Activated T-helper 9 cell treated with anti-CD3 and anti-CD28 coated beads, Interleukin-2, amount 50 U/mL, for 16 hours (primary cell): ENCODE results near the gene DCBLD1.
"Not testable (repeated sequence)": the region's sequence is repeated elsewhere in the genome, so short reads cannot be mapped to it uniquely, and the experiment has no call there.

Experiments
- DNase-seq: peaks from one replicate; pipeline ENCODE4 v3.0.0-alpha.2; 2020; ENCODE audit warnings: low read depth

Gene DCBLD1

DNA sequence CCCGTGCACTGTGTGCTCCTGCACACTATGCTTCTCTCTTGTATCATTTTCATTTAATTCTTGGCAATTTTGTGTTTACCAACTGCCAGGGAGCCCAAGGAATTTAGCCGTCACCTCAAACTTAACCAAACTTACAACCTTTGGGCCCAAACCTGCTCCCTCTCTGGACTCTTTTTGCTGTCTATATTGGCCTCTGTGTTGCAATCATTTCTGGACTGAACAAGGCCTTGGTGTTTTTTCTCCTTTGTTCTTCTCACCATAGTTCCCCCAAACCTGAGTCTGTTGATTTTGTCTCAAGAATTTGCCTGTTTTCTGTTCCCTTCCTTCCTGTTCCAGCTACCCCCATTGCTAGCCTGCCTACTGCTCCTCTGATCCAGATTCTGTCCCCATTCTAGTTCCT, 19.2 kb downstream of the DCBLD1 start:
- no peak for DNase-seq

DNA sequence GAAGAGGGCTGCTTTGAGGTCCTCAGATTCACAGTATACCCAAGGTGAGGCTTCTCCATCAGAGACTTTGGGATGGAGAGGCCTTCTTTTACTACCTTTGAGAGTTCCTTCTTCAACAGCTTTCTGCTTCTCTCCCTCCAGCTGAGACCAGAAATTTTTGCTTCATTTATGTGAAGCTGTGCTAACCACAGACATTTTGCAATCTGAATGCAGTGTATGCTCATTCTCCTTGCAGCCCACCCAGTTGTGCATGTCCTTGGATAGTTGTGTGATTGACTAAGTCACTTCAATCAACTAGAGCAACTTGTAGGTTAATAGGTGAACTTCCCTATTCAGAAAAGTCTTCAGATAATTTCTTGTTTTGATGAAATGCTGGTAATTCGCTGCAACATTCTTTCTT, 20.1 kb downstream of the DCBLD1 start:
- no peak for DNase-seq

GRCh38 chr6:117503211-117503610, 20.7 kb downstream of the DCBLD1 start:
- no peak for DNase-seq

DNA sequence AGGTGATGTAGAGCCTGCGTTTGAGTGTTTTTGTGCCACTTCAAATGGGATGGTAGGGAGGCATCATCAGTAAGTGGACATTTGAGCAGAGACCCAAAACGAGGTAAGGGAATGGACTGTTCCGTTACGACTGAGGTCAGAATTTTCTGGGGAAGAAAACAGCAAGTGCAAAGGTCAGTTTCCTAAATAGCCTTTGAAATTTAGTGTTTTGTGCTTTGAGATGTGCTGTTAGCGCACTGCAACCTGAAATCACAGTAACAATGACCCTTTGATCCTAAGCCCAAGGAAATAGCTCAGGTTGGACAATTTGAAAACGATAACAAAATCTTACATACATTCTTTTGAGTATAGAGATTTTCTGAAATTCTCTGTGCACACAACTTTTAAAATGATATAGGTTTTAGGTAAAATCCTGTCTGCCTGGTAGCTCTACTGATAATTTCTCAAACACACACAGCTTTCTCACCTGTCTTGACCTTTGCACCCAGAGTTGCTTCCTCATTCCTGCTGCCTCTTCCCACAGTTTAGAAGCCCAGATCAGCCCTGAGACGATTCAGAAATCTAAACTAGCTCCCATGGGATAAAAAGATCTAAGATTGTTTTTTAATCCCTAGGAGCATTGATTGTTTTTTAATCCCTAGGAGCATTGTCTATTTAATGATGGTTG, 22.1 kb downstream of the DCBLD1 start:
- no peak for DNase-seq

DNA sequence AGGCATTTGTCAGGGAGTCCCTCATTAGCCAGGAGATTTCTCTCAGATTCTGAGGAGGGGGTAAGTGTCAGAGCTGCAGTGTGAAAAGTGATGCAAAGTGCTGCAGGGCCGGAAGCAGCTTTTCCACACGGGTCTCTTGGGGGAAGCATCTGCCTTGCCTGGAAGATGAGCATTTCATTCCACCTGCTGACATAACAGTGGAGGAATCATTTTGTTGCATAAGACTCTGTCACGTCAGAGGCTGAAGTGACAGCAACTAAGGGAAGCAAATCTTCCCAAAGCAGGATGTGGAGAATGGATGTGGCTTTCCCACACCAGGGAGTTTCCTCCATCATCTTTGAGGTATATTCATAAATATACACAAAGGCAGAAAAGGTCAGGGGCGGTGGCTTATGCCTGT, 22.8 kb downstream of the DCBLD1 start:
- DNase-seq, result no peak

DNA sequence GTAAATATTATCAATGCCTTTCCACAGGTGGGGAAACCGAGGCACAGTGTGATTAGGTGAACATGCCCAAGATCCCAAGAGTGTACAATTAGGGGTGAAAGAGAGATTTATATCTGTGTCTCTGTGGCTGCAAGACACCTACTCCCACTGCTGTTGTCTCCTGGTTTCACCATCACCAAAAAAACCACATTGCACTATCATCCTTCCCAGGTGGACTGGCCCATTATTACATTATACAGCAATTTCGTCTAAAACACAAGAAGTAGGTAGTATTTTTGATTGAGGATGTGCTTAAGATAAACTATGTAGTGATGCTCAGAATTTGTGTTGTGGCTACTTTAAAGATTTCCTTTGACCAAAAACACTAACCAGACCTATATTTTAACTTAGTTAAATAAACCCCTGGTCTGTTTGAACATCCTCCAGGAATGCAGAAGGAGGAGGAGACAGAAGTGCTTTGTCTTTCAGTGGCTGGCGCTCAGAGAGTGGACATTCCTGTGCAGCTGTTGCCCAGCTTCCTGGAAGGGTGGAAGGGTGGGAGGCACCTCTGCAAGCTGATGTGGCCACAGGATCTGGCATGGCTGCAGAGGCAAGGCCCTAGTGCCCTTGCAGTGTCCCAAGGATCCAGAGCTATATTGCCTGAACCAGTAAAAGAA, 23.8 kb downstream of the DCBLD1 start:
- no peak for DNase-seq

- no peak for DNase-seq
These were observed 24.4 kb downstream of the DCBLD1 start for GRCh38 chr6:117506907-117507306.

- DNase-seq, result no peak
These were observed 26.0 kb downstream of the DCBLD1 start for GRCh38 chr6:117508450-117508971.

- no peak for DNase-seq
These were observed 26.5 kb downstream of the DCBLD1 start for GRCh38 chr6:117509021-117509420.

DNA sequence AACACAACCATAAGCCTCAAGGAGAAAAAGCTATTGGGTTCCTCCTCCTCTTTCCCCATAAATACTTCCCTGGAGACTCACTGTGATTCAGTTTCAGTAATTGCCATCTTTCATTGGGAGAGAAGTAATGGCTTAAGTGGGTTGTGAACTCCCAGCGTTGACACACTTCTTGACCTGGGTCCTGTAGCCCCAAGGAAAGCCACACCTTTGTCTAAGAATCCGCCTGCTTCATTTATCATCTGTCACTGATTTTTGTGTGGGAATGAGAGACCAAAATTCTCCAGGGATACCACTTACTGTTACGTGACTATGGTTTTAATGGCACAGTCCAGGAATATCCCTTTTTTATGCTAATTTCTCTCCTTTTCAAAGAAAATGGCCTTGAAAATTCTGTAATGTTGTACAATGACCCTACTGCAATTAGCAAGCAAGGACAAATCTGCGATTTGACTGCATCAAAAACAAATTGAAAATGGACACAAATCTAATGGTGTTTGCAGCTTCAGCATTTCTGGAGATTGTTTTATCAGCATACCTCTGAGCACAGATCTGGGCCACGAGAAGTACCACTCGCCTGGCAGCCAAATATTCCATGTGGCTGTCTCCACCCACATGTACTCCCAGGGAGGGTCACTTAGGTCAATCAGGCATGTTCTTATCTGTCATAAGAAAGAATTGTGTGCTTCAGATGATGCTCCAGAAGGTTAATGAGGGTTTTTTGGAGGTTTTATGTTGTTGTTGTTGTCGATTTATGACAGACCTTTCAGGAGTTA, 29.8 kb downstream of the DCBLD1 start:
- no peak for DNase-seq

- DNase-seq, result no peak
These were observed 30.6 kb downstream of the DCBLD1 start for GRCh38 chr6:117512987-117513573.

DNA sequence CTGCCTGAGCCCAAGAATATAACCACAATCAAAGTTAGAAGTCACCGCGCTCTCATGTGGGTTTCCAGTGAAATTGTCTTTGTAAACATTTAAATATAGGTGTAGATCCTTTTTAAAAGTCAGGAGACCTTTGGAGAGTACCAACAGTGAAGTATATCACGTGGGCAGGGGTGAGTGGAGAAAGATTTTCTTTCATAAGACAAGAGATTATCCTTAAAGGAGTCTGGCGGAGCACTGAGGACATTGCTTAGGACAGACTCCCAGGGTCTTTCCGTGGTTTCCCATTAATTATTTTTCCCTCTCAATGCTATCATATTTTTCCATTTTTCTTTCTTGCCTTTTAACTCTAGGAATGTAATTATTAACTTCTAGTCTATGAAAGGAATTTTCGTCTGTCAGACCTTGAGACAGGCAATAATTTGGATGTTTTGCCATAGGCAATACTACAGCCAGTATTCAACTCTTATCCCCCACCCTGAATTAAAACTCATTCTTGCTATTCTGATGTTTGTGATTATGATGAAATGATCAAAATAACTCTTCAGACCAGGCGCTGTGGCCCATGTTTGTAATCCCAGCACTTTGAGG, 31.4 kb downstream of the DCBLD1 start:
- DNase-seq, result no peak

GRCh38 chr6:117514655-117515054, 32.2 kb downstream of the DCBLD1 start:
- DNase-seq, result no peak

GRCh38 chr6:117515326-117515725, 32.9 kb downstream of the DCBLD1 start:
- DNase-seq, result no peak

GRCh38 chr6:117517995-117518394, 35.5 kb downstream of the DCBLD1 start:
- not testable (repeated sequence) for DNase-seq

DNA sequence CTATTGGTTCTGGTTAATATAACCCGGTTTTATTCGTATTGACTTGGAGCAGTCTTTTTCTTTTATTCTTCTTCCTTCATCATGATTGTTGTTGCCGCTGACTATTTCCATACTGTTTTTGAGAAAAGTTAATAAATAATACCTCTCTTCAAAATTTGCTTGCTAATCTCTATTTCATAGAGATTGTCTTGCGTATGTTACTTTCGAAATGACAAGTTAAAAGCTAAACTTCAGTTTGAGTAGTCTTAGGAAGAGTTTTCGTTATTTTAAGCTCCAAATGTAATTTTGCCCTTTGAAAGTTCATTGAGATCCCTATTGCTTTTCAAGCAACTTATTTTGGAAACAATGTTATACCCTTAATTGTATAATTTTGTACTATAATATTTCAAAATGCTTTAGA, 36.4 kb downstream of the DCBLD1 start:
- DNase-seq, result no peak

DNA sequence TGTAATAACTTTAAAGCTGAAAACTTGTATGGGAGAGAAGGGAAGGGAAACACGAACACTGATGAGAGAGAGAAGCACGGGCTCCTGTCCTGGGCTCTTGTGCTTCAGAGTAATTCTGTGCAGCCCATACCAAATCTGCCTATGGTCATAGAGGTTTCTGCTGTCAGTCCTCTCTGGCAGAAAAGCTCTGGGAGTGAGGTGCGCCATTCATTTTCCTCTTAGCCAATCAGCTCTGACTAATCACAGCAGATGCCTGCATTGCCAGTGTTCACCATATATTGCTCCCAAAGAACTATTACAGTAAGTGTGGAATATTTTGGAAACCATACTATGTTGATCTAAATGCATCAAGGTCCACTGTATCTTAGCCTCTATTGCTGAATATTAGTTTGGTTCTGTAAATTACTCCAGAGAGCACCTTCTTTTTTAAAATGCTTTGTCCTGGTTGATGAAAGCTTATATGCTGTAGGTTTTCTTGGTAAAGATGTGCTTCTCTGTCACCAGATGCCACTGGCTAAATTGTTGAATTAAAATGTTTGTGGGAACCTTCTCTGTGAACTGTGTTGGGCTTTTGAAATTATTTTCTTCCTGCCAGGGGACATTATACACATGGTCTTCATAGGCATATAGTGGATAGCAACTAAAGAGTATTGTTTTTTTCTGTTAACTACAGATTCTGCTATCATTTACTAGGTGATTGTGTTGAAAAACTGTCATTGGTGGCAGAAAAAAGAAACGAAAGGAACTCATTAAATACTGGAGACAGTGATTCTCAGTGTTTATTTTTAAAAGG, 38.3 kb downstream of the DCBLD1 start:
- DNase-seq, result no peak

- no peak for DNase-seq
These were observed 39.5 kb downstream of the DCBLD1 start for GRCh38 chr6:117521791-117522502.

GRCh38 chr6:117525607-117526006, 43.1 kb downstream of the DCBLD1 start:
- no peak for DNase-seq

GRCh38 chr6:117530467-117531242, 48.2 kb downstream of the DCBLD1 start:
- DNase-seq, result no peak
